Measurements from ENCODE around the gene UQCC3. TPM values are rescaled to one million over a fixed set of nuclear protein-coding genes. Genes with fewer than 3 reads are reported as not detected.
A peak's percentile ranks its signal among the peaks of the same experiment; 100 is the strongest.
"Not testable (repeated sequence)": the region's sequence is repeated elsewhere in the genome, so short reads cannot be mapped to it uniquely, and the experiment has no call there.

The UQCC3 gene, protein sequence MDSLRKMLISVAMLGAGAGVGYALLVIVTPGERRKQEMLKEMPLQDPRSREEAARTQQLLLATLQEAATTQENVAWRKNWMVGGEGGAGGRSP
- polyA plus RNA-seq (ENCODE audit: insufficient read length) = 5.8 TPM

DNA sequence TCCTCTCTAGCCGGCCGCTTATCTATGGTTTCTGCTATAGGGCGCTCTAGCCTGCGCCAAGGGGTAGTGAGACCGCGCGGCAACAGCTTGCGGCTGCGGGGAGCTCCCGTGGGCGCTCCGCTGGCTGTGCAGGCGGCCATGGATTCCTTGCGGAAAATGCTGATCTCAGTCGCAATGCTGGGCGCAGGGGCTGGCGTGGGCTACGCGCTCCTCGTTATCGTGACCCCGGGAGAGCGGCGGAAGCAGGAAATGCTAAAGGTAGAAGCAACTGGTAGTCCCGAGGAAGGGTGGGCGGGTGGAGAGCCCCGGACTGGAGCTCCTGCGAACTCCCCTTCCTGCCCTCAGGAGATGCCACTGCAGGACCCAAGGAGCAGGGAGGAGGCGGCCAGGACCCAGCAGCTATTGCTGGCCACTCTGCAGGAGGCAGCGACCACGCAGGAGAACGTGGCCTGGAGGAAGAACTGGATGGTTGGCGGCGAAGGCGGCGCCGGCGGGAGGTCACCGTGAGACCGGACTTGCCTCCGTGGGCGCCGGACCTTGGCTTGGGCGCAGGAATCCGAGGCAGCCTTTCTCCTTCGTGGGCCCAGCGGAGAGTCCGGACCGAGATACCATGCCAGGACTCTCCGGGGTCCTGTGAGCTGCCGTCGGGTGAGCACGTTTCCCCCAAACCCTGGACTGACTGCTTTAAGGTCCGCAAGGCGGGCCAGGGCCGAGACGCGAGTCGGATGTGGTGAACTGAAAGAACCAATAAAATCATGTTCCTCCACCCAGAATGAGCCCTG, at the start of gene UQCC3, which contains the start of gene LBHD1:
Gene UQCC3, plus strand, starts transcription at position 66 of the 782 bp plus-strand sequence. Its CDS starts 73 bp downstream, at position 139.
Gene LBHD1, minus strand, starts transcription at position 660 of the 782 bp plus-strand sequence. CDS start 2,236 bp downstream, outside the sequence.
- DNase-seq = peak; percentile 85

DNA sequence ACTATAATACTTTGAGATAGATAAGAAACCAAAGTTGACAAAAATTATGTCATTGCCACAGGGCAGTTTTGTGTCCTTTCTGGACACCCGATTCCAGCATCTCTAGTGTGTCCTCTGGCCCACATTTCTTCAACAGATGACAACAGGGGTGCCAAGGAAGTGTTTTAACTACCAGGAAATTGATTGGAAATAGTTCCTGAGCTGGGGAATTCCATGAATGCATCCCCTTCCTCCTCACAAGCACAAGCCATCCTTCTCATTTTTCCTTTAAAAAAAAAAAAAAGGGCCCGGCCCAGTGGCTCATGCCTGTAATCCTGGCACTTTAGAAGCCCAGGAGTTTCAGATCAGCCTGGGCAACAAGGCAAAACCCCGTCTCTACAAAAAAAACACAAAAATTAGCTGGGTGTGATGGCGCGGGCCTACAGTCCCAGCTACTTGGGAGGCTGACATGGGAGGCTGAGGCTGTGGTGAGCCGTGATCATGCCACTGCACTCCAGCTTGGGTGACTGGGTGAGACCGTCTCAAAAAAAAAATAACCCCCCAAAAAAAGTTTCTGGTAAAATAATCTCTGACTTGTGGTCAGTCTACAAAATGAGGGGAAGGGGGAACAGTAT, 48.9 kb upstream of the UQCC3 start:
- DNase-seq = no peak

DNA sequence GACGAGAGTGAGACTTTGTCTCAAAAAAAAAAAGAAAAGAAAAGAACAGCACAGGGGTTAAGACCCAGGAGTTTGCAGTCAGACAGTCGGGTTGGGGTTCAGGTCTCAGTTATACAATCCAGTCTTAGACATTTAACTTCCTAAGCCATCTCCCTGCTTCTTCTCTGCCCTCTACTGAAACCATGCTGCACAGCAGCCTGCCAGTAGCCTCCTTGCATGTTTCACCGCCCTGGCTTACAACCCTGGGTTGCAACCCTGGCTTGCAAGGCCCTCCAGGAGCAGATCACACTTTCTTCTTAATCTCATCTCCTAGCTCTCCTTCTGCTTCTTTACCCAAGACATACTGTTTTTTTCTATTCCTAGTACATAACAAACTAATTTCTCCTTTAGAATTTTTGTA, 43.8 kb upstream of the UQCC3 start:
- no peak for DNase-seq

DNA sequence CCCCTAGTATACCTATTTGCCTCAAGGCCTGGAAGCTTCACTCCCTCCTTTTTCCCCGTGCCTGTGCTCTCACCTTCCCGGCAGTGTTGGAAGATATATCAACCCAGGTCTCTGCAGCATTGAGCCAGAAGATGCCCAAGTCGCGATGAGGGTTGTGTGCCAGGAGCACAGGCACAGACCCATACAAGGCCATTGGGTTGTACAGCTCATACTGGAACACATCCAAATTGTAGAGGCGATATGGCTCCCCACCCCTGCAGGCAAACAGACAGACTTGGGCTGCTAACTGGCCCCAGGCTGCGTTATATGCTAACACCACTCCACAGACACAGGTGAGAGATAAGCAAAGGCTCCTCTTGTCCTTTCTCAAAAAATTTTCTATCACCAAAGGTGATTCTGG, 39.0 kb upstream of the UQCC3 start:
- DNase-seq = no peak

DNA sequence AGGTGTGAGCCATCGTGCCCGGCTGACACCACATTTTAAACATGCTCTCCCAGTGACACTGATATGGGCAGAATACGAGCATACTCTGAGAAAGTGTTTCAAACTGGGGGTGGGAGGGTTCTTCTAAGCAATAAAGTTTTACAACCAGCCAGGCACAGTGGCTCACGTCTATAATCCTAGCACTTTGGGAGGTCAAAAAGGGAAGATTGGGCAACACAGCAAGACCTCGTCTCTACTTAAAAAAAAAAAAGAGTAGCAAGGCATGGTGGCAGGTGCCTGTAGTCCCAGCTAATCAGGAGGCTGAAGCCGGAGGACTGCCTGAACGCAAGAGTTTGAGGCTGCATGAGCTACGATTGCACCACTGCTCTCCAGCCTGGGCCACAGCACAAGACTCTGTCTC, 27.3 kb upstream of the UQCC3 start:
- DNase-seq = no peak

DNA sequence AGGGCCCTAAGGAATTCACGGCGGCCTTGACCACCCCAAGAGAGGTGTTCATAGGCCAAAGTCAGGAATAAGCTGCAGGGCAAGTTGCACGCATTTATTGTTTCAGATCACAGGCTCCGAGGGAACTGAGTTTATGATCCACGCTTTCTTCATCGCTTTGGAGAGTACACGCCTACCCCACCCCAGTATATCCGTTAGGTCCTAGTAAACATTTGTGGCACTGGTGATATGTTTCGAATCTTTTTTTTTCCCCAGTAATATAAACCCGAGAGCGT, 25.9 kb upstream of the UQCC3 start:
- DNase-seq = no peak

GRCh38 chr11:62645946-62646824, 25.3 kb upstream of the UQCC3 start, which contains the start of gene GANAB:
Gene GANAB (minus strand): TSS chr11:62646613. CDS start chr11:62646599, 14 bp downstream.
- peak; percentile 98 for DNase-seq

DNA sequence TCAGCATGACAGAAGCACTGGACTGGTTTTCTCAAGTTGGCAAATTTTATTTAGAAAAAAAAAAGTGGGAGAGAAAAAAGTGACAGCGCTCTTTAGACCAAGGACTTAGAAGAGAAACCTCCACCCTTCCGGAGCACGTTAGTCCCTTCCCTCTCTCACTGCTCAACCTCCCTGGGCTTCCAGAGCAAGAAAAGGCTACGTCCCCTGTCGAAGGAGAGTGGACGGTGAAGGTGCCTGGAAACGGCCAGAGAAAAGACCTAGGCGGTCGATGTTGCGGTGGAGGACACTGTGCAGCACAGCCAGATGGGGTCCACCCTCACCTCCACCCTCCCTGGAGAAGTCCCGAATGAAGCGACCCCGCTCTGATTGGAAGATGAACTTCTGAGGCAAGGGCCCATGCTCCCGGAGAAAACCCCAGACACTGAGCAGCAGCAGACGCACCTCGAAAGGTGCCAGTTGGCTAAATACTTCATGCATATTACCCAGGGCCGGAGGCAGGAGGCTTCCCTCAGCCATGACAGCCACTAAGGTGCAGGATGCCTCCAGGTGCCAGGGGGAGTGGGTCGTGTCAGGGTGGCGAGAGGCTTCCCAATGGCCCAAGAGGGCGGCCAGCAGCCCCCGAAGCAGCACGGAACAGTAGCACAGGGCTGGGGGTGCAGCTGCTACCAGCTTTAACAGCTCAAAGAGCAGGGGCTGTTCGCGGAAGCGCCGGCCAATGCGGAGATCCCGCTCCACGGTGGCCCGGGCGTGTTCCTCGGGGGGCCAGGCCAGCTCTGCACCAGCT, 24.5 kb upstream of the UQCC3 start:
- no peak for DNase-seq

GRCh38 chr11:62647609-62648005, 23.9 kb upstream of the UQCC3 start:
- no peak for DNase-seq

GRCh38 chr11:62648185-62648966, 23.1 kb upstream of the UQCC3 start:
- DNase-seq = no peak

- DNase-seq = no peak
These were observed 22.5 kb upstream of the UQCC3 start for GRCh38 chr11:62648967-62649364.

DNA sequence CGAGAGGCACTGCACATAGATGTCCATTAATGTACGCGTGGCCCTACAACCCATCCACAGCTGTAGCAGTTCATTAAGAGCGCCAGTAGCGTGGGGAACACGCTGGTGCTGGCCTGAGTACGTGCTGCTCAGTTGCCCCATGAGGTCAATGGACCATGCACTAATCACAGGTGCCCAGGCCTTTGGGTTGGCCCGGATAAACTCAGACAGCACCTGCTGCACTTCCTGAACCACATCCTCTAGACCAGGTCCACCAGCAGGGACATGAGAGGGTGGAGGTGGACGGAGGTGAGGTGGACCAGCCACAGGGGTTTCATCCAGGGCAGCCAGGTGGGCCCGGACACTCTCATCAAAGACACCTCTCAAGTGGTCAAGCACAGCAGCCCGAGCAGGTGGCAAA, 22.0 kb upstream of the UQCC3 start:
- no peak for DNase-seq

DNA sequence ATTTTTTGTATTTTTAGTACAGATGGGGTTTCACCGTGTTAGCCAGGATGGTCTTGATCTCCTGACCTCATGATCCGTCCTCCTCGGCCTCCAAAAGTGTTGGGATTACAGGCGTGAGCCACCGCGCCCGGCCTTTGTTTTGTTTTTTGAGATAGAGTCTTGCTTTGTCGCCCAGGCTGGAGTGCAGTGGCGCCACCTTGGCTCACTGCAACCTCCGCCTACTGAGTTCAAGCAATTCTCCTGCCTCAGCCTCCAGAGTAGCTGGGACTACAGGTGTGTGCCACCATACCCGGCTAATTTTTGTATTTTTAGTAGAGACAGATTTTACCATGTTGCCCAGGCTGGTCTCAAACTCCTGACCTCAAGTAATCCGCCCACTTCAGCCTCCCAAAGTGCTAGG, 21.2 kb upstream of the UQCC3 start:
- DNase-seq = not testable (repeated sequence)

DNA sequence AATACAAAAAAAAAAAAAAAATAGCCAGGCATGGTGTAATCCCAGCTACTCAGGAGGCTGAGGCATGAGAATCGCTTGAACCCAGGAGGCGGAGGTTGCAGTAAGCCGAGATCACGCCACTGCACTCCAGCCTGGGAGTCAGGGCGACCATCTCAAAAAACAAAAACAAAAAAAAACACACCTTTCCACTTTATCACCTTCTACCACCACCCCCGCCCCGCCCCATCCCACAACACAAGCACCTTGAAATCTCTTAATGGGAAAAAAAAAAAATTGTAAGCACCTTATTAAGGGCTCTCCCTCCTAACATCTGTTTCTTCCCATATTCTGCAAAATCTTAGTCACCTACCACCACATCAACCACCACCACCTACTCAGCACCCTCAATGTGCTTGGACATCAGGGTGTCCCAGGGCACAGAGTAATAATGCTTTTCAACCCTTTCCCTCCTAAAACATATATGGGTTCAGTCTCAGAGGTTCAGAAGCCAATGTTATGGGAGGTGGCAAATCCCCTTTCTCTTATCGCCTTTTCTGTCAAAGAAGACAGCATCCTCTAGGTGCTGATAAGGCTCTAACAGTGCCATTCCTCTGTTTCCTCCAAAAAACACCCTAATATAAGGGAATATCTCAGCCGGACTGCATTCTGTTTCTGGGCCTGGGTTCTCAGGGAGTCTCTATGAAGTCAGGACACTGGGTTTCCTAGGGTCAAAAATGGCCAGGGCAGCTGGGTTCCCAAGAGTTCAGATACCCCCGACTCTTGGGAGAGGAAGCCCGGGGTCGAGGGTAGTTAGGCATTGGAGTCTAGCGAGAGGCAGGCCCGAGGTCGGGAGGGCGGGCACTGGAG, 19.1 kb upstream of the UQCC3 start:
- DNase-seq = no peak

- no peak for DNase-seq
These were observed 17.2 kb upstream of the UQCC3 start for GRCh38 chr11:62654297-62654696.

- no peak for DNase-seq
These were observed 14.6 kb upstream of the UQCC3 start for GRCh38 chr11:62656796-62657429.

- DNase-seq = no peak
These were observed 6.9 kb upstream of the UQCC3 start for GRCh38 chr11:62664405-62665074.

GRCh38 chr11:62665075-62665598, 6.3 kb upstream of the UQCC3 start, which contains the start of the genes C11orf98 and CSKMT:
Gene C11orf98 (minus strand): TSS chr11:62665210. CDS start chr11:62665169, 41 bp downstream.
Gene CSKMT (plus strand): TSS chr11:62665312. CDS start chr11:62665880, 568 bp downstream.
- DNase-seq = peak; percentile 97

All from hindlimb muscle (tissue), 1 donor.